Activated CD4-positive, alpha-beta T cell treated with anti-CD3 and anti-CD28 coated beads for 1 hour (primary cell): ENCODE results near the gene DOCK10.
"Not testable (repeated sequence)": the region's sequence is repeated elsewhere in the genome, so short reads cannot be mapped to it uniquely, and the experiment has no call there.

Experiments
- DNase-seq: peaks from one replicate; pipeline ENCODE4 v3.0.0-alpha.2; 2020

Gene DOCK10

DNA sequence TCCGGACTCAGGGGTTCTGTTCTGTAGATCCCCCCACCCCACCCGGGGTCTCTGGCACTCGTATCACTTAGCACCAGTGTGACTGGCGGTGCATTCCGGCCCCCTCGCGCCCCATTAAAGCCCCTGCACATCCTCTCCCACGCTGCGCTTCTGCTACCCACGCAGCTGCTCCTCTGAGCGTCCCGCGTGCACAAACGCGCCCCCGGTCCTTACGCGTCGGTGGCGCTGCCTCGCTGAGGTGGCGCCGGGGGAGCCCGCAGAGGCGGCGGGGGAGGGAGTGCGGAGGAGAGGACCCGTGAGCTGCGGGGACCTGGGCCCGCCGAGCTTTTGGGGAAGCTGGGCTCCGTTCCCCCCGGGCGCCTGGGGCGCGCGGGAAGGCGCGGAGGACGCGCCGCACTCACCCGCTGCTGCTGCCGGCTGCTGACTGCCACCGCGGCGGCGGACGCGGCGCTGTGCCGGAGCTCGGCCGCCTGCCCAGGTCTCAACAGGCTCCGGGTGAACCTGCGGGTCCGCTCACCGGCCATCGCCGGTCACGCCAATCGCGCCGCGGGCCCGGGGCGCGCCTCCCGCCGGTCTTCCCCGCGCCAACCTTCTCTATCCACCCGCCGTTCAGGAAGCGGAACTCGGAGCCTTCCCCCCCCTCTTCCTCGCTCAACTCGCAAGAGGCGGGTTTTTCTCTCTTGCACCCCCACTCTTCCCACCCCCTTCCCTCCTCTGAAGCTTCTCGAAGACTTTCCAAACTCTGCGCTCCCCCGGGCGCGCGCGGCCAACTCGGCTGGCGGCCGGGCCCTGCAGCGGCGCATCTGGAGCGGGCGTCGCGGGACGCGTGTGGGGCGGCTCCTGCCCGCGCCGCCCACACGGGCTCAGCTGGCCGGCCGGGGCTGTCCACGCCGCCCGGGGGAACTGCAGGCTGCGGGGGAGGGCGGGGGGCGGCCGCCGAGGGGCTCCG lies at the start of gene DOCK10:
DOCK10 (minus strand) TSS at position 618 of the 949 bp plus-strand sequence; CDS start at position 524, 94 bp downstream.
- DNase-seq: peak; percentile 51

DNA sequence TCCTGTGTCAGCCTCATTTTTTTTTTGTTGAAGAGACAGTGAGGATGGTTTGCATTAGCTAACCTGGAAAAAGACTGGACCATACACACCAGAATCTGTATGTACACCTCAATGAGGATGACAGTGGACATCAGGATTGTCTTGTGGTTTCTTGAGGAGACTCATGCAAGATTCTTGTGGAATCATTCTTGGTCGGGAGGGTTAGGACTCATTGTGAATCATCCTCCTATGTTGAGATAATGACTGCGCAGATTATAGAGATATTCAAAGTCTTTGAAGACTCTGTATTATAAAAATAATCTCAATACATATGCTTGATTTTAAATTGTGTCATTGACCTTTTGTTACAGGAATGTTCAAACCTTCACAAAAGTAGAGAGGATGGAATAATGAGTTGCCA lies 49.1 kb upstream of the DOCK10 start:
- no peak for DNase-seq

DNA sequence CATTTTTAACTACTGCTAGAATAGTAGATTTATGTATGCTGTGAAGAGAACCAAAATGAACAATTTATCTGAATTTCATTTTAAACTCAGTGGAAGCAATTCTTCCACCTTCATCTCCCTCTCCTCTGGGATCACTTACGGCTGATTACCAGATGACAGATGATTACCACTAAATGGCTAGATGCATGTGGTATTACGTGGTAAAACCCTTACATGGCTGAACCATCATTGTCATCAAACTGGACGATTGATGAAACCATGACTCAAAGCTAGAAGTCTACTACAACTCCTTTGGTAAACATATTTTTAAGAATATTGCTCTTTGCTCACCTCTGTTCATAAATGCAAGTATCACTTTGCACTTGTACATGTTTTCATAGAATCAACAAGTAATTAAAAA lies 48.5 kb upstream of the DOCK10 start:
- no peak for DNase-seq

- no peak for DNase-seq
Measured at GRCh38 chr2:225086915-225087314, 44.6 kb upstream of the DOCK10 start.

DNA sequence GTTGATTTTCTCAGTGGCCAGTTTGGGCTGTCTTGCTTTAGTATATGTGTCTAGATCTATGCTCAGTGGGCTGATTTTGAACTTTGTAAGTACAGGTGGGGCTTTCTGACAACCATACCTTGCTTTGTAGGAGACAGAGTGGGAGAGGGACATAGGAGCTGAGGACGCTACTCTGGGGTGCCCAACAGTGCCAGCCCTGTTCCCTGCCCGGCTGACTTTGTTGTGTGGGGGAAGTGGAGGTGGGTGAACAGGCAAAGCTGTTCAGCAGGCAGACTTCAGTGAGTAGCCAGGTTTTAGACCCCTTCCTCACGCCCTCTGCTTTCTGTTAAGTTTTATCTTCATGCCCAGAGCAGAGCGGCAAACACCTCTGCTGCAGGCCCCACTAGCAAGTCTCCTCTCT lies 44.2 kb upstream of the DOCK10 start:
- DNase-seq: no peak

DNA sequence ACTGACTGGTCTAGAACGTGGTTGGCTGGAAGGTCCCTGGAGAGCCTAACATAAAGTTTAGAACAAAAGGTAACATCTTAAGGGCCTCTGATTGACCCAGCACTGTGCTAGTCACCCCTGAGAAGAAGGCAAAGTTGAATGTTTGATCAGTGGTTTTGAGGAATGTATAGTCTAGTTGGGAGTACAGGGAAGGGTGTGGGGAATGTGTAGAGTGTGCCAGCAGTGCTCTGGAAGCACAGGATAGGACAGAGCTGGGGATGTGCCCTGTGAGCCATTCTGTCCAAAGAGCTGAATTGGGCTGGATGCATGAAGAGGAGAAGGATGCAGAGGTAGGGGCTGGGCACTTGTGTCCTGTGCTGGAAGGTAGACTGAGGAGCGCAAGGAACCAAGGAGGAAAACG lies 41.0 kb upstream of the DOCK10 start:
- no peak for DNase-seq

- no peak for DNase-seq
Measured at GRCh38 chr2:225076125-225076524, 33.9 kb upstream of the DOCK10 start.

DNA sequence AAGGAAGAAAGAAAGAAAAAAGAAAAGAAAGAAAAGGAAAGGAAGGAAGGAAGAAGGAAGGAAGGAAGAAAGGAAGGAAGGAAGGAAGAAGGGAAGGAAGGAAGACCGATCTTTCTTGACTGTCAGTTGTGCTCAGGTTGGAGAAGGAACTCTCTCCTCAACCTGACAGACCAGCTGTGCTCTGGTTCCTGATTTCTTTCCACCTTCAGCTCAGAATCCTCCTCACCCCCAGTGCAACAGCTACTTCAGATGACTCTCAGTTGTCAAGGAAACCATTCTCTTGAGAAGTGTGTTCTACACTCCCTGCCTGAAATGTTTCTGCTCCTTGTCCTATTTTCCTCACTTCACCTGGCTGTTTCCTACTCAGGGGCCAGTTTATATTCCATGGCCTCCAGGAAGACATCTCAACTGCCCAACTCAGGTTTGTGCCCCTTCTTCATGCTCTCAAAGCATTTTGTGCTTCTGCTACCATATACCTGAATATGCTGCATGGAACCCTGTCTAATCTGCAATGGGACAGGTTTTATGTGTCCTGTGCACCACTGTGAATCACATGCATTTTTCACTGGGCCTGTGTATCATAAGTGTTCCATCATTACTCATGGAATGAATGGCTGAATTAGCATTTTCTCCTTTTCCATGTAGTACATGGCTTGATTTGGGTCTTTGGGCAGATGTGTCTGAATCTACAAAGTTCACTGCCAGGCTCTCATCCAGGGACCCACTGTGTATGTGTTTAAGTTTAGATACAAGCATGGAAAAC lies 32.8 kb upstream of the DOCK10 start:
- no peak for DNase-seq

GRCh38 chr2:225074366-225074765 lies 32.1 kb upstream of the DOCK10 start:
- no peak for DNase-seq

DNA sequence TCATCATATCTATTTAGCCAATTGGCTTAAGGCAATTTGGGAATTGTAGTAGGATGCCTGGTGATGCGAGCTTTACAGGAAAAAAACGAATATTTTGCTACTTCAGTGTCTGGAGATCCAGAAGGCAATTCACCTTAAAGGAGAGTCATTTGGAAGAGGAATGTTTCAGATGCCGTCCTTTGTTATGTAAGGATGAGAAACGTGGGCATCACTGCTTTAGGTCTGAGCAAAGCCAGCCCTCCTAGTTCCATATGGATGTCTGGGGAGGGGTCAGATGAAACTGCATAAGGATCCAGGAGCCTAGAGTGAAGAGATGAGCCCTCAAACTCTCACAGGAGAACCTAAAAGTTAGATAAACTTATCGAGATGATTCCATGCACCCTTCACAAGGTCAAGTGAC lies 30.9 kb upstream of the DOCK10 start:
- no peak for DNase-seq

DNA sequence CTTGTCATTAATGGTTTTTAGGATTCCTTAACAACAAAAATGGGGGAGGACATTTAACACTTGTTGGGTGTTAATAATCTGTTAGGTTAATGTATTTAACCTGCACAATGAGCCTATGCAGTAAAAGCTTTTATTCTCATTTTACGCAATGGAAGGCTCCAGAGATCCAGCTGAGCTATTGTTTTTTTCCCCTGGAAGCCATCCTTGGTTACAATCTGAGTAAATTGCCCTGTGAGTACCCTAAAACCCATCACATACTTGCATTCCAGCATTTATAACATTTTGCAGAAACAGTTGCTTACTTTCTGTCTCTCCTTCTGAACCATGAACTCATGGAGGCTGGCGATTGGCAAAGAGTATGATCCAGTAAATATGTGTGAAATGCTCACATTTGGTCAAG lies 30.2 kb upstream of the DOCK10 start:
- DNase-seq: no peak

DNA sequence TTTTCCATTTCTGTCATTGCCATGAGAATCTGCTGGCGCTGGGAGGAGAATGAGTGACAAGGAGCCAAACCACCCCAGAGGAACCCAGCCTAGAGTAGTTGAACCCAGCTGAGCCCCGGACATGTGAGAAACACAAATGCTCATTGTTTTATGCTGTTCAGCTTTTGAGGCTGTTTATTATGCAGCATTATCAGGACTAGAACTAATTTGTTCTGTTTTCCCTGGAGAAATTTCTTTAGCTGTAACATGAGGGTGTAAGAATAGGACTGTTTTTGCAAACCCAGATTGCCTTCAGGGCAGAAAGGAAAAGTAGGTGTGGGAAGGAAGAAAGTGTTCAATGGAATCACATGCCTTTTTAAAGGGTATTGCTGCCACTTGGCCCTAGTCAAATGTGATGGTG lies 28.5 kb upstream of the DOCK10 start:
- no peak for DNase-seq

GRCh38 chr2:225069966-225070365 lies 27.7 kb upstream of the DOCK10 start:
- no peak for DNase-seq

GRCh38 chr2:225069477-225069876 lies 27.2 kb upstream of the DOCK10 start:
- no peak for DNase-seq

- no peak for DNase-seq
Measured at GRCh38 chr2:225065882-225066281, 23.6 kb upstream of the DOCK10 start.

- no peak for DNase-seq
Measured at GRCh38 chr2:225064928-225065327, 22.7 kb upstream of the DOCK10 start.

- no peak for DNase-seq
Measured at GRCh38 chr2:225064362-225064761, 22.1 kb upstream of the DOCK10 start.

DNA sequence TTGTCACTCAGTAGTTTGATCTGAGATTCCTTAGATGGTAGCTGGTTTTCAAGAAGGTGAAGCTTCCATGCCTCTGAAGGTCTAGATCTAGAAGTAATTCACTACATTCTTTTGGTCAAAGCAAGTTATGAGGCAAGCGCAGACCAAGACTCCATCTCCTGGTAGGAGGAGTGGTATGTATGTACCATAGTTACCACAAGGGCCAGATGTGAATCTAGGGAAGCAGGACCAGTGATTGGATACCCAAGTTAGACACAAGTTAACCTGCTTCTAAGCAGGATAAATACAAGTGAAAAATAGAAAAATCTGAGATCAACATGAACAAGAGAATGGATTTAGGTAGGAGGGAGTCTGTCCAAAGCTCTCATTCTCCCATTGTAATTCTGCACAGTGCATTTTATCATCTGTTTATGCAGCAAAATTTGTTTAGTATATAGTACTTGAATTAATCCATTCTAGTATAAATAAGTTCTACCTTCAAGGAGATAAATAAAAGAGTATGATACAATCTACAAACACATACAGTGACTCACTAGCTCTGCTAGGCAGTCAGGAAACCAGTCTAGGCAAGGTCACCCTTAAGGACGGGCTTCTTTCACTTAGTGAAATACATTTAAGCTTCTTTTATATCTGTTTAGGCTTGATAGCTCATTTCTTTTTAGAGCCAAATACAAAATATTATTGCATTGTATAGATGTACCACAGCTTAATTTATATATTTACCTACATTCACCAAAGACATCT lies 14.2 kb upstream of the DOCK10 start:
- DNase-seq: no peak

DNA sequence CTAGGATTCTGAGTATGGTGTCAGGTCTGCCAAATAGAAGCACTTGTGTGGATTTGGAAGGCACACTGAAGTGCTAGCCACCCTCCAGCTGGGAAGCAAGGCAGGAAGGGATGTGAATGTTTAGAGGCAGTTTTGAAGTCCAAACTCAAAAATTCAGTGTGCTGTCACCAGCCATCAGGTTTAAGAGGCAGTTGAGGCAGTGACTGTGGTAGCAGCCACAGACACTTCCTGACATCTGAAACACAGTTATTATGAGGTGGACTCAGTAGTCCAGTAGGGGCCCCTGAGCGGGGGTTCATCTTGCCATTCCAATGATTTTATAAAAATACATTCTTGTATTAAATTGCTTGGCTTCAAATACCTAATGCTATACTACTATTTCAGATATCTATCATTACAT lies 13.4 kb upstream of the DOCK10 start:
- no peak for DNase-seq

DNA sequence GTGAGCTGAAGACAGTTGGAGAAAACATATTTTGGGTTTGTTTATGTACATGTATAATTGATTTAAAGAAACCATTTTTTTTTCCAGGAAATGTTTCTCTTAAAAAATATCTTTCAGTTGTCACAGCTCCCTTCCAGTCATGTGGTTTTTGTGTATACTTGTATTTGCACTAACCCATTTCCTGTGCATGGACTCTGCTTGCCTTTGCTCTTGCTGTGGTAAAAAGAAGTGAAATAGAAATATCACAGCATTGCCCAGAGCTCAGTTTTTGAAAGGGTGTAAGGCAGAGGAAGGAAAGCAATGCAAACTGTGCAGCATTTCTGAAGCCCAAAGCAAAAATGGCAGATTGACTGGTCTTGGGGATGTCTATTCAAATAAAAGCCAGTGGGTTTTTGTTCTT lies 10.4 kb upstream of the DOCK10 start:
- DNase-seq: no peak

DNA sequence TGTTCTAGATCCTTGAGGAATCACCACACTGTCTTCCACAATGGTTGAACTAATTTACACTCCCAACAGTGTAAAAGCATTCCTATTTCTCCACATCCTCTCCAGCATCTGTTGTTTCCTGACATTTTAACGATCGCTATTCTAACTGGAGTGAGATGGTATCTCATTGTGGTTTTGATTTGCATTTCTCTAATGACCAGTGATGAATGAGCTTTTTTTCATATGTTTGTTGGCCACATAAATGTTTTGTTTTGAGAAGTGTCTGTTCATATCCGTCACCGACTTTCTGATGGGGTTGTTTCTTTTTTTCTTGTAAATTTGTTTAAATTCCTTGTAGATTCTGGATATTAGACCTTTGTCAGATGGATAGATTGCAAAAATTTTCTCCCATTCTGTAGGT lies 5.2 kb upstream of the DOCK10 start:
- DNase-seq: not testable (repeated sequence)

- no peak for DNase-seq
Measured at GRCh38 chr2:225042800-225043167, 516 bp upstream of the DOCK10 start.

DNA sequence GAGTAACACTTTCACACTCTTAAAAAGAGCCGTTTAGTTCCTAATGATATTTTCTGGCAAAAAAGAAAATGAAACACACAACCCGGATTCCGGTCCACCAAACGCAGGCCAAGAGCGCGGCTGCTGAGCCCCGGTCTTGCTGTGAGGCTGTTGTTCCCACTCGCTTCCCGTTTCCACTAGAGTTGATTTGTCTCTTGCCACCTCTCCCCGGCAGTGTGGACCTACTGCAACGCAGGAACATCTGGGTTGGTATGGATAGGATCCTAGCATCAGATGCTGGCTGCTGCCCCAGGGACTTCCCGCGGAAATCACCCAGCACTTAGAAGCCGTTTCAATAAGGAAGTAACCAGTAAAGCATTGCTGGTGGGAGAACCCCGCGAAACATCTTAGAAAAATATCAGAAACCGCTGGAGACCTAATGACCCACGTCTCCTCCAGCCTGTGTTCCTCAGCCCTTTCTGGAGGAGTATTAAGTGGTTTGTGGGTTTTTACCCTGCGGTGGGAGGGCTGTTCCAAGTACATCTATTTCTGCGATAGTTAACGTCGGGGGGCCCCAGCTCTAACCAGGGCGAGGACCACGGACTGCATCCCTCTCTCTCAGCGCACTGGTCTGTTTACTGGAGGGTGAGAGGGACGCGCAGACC lies 939 bp downstream of the DOCK10 start:
- DNase-seq: peak; percentile 40
